NCI-H2029 (cell line): Measurements from ENCODE around the gene CALR3.
"Not testable (repeated sequence)": the region's sequence is repeated elsewhere in the genome, so short reads cannot be mapped to it uniquely, and the experiment has no call there.

Experiments
- DNase-seq: peaks from one replicate; lab custom pipeline; 2025; lab: John Stamatoyannopoulos, UW

CALR3 gene, protein sequence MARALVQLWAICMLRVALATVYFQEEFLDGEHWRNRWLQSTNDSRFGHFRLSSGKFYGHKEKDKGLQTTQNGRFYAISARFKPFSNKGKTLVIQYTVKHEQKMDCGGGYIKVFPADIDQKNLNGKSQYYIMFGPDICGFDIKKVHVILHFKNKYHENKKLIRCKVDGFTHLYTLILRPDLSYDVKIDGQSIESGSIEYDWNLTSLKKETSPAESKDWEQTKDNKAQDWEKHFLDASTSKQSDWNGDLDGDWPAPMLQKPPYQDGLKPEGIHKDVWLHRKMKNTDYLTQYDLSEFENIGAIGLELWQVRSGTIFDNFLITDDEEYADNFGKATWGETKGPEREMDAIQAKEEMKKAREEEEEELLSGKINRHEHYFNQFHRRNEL

DNA sequence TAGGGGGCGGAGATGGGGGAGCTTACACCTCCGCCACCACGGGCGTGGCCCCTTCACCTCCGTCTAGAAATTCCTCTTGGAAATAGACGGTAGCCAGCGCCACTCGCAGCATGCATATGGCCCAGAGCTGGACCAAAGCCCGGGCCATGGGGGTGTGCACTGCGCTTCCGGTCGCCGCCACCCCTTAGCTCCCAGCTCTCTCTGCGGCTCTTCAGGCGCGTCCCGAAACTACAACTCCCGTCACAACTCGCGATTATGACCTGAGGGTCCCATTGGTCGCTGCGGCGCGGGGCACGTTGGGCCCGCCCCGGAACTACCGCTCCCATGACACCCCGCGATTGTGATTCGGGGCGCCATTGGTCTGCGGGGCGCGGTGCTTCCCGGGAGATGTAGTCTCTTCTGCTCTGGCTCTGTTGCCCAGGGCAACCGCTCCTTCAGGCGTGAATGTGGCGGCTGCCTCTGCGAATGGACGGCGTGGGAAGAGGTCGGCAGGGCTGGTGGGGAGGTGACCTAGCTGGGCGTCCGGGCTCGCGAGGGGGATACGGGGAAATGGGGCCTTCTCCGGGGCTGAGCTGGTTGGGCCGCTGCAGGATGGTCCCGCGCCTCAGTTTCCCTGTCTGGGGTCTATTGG, at the start of gene CALR3, which contains the start of gene C19orf44:
CALR3 (minus strand) TSS at position 186 of the 631 bp plus-strand sequence; CDS start at position 148, 38 bp downstream.
C19orf44 (plus strand) TSS at position 413 of the 631 bp plus-strand sequence. CDS start 4,399 bp downstream, outside the sequence.
- peak; percentile 99 for DNase-seq

DNA sequence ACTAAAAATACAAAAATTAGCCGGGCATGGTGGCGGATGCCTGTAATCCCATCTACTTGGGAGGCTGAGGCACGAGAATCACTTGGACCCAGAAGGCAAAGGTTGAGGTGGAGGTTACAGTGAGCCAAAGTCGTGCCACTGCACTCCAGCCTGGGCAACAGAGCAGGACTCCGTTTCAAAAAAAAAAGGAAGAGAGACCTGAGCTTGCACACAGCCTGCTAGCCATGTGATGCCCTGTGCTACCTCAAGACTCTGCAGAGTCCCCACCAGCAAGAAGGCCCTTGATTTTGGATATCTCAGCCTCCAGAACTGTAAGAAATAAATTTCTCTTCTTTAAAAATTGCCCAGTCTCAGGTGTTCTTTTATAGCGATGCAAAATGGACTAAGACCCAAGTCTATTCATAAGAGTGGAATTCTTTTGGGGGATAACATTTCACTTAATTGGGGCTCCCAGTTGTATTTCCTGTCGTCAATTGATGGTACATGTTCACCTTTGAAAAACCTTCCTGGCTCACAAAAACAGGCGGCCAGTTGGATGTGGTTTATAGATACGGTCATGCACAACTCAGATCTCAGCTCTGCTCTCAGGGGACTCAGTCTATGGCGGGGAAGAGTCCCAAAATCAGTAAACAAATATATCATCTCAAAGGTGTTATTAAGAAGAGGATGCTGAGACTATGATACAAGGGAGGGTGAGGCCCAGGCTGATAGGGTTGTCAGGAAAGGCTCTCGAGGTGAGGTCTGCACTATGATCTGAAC, 48.7 kb upstream of the CALR3 start:
- DNase-seq = no peak

DNA sequence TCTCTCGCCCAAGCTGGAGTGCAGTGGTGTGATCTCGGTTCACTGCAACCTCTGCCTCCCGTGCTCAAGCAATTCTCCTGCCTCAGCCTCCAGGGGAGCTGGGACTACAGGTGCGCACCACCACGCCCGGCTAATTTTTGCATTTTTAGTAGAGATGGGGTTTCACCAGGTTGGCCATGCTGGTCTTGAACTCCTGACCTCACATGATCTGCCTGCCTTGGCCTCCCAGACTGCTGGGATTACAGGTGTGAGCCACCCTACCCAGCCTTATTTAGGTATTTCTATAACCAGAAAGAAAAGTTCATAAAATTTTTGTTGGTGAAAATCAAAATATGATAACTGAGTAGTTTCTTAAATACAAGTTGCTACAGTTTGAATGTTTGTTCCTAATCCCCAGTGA, 47.8 kb upstream of the CALR3 start:
- DNase-seq = not testable (repeated sequence)

DNA sequence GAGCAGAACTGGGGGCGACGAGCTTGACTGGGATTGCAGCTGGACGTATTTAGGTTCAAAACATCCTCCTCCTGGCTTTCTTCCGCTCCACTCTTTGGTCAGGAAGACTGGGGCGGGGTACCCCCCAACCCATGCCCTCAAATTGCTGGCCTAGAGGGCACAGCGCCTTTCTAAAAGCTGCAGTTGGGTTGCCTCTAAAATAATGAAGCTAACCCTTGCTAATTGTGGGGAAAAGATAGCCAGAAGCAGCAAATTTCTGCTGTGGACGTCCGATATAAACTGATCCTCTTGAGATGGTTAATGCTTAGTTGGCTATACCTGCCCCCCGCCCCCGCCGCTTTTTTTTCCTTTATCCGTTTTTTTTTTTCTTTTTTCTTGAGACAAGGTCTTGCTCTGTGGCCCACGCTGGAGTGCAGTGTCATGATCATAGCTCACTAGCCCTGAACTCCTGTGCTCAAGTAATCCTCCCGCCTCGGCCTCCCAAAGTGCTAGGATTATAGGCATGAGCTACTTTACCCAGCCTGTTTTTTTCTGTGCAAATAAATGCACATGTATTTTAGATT, 47.0 kb upstream of the CALR3 start:
- no peak for DNase-seq

DNA sequence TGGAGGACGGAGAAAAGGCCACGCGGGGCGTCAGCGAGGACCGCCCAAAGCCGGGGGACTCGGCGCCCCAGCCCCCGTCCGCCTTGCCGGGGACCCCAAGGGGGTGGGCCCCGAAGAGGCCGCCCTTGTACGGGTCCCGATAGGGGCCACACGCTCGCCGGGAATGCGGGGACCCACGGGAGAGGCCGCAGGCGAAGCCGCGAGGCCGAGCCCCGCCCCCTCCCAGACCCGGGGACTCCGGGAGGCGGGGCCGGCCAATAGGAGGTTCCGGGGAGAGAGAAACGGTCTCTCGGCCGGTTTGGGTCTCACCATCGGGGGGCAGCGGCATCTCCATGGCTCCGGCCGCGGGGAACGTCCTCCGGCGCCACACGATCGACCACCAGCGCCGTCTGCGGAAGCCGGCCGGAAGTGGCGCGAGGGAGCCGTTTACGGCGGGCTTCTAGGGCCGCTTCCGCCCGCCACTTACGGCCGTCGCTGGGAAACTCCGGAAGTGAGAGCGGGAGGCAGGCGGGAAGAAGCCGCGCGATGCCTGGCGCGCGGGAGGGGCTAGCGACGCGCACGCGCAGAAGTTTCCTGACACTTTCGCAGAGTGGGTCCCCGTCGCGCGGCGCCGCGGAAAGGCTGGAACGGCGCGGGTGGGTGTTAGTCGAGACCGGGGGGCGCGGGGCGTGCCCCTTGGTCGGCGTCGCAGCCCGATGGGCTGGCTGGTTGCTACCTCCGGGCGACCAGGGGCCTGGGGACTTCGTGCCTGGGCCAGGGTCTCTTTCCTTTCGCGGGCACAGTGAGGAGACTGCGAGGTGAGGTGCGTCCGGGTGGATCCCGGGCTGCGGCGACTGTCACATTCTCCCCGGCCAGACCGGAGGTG, 46.3 kb upstream of the CALR3 start, which contains the start of gene CHERP:
CHERP (minus strand) TSS at position 393 of the 865 bp plus-strand sequence; CDS start at position 334, 59 bp downstream.
- DNase-seq = peak; percentile 95

DNA sequence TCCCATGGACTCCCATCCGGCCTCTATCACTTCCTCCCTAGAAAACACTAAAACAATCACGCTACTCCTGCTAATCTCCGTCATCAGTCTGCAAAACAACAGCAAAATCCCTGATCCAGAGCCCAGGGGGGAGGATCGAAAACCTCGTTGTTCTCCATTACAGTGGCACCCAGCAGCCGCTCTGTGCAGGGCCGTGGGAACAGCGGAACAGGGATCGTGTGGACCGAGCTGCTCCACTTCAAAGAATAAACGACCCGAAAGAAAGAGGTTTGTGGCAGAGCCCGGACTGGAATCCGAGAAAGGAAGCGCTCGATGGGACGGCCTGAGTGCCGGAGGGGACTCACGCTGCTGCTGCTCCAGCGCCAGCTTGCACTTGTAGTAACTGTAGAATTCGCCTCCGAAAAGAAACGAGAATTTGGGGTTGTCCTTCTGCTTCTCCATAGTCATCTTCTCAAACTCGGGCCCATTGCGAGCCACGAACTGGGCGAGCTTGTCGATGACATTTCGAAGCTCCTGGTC, 45.6 kb upstream of the CALR3 start:
- no peak for DNase-seq

DNA sequence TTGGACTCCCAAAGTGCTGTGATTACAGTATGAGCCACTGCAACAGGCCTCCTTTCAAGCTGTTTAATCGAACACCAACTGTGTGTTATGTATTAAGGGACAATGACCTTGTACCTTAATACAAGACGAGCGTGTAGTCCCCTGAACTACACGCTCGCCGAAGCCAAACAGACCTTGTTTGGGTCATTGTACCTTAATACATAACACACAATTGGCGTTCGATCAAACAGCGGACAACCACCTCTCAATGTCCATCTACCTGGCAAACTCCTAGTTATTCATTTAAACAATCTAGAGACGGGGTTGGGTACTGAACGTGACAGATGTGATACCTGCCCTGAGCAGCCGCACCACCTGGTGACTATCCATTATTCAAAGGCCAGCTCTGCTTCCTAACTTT, 45.0 kb upstream of the CALR3 start:
- no peak for DNase-seq

DNA sequence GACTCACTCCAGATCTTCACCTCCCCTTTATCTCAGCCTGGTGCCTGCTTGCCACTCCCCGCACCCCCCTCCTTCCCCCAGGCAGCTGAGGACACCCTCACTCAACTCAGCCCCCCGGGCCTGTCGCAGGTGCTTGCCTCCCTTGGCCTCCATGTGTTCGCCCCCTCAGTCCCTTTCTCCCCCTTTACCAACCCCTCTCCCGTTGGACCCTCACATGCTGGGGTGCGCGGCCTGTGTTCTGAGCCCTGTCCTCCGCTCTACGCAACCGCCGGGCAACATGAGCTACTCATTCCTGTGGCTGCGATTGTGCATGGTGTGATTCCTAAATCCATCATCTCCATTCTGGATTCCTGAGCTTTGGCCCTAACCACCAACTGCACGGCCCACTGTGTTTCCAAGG, 41.1 kb upstream of the CALR3 start:
- no peak for DNase-seq

DNA sequence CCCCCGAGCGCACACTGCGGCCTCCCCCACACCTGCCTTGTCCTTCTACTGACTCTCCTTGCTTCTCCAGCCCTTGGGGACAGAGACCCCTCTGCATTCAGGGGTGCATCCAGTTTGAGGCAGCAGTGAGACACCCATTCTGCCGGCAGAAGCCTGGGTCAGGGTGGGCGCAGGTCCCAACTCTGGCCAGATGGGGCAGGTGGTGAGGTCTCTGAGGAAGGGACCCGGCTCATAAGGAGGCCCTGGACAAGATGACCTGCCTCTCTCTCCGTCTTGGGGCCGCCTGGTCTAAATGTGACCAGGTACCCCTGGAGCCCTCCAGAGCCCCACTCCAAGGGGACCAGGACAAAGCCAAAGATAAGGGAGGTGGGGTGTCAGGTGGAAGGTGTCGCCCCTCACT, 40.2 kb upstream of the CALR3 start:
- DNase-seq = no peak

DNA sequence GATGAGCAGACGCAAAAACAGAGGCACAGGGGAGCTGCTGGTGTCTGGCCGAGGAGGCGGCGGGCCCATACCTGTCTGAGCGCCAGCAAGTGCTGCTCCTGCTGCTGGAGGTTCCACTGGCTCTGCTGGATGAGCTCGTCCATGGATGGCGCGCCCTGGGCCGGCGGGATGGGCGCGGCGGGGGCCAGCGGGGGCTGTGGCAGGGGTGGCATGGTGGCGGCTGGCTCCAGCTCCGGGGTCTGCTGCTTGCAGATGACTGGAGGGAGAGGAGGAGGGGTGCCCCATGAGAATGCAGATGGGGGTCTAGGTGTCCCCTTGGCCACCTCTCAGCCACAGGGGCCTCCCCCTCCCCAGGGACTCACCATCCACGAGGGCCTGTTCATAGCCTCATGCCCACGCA, 39.4 kb upstream of the CALR3 start:
- no peak for DNase-seq

DNA sequence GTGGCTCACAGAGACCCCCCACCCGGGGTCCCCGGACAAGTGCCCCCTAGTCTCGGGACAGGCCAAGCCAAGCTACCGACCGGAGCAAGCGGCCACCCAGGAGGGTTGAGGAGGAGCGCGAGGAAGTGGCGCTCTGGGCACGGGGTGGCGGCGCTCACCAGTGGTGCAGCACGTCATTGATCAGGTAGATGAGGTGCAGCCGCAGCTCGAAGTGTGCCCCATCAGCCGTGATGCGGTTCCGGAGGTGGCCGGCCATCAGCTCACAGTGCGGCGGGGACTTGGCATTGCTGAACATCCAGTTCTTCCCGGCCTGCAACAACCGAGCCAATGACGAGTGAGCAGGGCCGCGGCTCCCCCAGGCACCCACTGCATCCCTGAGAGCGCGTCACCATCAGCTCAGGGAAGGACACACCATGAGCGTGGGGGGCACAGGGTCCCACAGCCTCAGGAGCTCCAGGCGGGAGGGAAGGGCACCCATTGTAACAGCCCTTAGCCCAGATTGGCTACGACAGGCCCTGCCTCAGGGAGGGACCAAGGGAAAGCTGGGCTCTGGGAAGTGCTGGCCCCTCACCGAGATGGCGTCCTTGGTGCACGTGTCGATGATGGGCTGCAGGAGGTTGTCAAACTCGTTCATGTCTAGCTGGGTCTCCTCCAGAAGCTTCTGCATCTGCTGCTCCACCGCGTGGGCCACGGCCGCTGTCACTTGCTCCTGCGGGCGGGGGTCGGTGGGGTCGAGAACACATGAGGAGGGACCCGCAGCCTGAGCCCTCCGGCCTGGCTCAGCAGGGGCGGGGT, 36.7 kb upstream of the CALR3 start:
- DNase-seq = no peak

DNA sequence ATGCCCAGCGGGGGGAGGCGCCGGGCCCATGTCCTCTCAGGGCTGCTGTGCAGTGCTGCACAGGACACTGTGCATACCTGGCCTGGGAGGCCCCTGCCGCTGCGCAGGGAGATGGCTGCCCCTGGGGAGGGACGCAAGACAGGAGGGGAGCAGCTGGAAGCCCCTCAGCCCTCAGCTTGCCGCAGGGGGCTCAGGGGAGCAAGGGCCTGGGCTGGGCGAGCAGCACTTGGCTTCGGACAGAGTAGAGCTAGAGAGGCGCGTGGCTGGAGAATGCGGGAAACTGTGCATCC, 35.4 kb upstream of the CALR3 start:
- no peak for DNase-seq

DNA sequence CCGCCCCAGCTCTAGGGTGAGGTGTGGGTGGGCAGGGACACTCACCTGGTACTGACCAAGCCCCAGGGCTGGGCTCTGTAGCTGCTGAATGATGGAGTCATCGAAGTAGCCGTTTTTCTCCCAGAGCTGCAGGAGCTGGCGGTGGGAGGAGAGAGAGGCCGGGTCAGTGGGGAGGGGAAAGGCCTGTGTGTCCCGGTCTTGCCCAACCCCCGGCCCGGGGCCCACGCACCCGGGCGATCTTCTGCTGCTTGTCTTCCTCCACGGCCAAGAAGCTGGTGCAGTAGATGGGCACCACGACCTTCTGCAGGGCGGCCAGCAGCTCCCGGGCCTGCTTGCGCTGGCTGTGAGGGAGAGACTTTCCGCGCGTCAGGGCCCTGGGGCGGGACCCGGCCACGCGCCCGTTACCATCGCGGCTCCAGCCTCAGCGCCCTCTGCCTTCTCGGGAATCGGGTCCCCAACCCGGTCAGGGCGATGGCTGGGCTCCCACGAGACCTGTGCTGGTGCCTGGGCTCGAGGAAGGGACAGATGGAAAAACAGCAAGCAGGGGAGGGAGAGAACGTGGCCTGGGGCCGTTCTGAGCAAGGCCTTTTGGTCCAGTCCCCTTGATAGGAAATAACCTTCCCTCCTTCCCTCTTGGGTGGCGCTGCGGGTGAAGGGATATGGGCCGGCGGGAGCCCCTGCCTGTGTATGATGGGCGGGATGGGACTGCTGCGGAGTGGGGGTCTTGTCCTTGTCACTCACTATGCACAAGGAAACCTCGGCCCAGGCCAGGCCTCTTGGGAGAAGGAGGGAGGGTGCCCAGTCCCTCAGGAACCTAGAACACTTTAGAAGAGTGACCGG, 34.8 kb upstream of the CALR3 start:
- DNase-seq = no peak

DNA sequence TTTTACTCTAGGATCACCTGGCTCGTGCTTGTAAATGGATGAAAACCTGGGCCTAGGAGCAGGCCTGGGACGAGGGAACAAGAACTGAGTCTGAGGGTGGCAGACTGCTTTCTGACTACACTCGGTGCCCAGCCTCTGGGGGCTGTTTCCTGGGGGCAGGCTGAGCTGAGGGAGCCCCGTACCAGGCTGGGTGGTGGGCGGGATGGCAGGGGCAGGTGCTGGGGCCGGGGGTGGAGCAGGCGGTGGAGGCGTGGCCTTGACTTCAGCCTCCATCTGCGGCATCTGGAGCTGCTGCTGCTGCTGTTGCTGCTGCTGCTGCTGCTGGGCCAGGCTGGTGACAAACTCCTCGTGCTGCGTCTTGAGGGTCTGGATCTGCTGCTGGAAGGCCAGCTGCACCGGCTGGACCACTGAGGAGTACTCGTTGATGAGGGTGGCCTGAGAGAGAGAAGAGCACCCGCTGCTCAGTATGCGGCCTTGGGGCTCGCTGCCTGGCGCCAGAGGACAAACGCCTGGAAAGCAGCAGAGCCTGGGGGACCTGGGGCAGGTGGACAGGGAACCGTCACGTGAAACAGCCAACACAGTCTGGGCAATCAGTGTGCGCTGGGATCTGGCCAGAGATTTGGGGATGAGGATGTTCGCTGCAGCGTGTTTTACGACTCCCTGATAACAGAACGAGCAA, 33.6 kb upstream of the CALR3 start:
- no peak for DNase-seq

DNA sequence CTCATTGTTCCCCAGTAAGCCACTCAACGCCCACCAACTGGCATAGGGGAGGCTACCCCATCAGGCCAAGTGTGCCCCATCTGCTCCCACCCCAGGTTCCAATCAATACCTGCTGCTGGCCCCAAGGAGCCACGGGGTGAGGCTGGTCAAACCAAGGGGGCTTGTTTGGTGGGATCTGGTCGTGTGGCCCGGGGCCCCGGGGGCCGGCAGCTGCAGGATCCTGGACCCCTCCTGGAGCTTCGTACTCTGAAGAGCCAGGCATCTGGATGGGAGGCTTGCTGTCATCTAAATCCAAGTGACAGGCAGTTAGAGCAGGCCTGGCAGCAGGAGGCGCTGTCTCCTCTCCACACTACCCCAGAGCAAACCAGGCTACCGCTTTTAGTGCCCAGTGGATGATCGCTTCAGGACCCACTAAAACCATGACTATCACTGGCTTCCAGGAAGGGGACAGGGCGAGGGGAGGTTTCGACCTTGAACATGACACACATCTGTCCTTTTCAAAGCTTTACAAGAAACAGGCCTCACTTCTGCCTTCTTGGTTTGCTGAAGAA, 32.1 kb upstream of the CALR3 start:
- DNase-seq = no peak

DNA sequence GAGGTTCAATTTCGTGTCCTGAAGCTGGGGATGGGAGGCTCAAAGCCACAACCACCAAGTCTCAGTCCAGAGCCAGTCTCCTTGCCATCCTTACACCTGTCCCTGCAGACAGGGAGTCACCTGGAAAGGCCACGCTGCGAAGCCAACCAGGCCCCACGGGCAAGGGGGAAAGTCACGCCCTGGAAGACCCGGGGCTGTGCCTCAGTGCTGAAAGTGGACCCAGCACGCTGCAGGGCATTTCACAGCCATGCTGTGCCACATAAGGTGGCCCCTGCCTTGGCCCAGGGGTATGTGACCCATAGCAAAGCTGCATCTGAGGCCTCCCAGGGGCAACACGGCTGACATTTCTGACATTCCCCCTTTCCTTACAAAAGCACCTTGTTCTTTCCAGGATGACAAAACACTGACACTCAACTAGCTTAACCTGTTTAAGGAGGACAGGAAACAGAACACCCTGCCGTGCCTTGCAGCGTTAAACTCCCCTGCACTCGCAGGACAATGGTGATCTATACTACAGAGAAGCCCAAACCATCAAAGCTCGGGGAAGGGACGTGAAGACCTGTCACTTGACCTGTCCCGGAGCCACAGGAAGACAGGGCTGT, 31.5 kb upstream of the CALR3 start:
- DNase-seq = no peak

DNA sequence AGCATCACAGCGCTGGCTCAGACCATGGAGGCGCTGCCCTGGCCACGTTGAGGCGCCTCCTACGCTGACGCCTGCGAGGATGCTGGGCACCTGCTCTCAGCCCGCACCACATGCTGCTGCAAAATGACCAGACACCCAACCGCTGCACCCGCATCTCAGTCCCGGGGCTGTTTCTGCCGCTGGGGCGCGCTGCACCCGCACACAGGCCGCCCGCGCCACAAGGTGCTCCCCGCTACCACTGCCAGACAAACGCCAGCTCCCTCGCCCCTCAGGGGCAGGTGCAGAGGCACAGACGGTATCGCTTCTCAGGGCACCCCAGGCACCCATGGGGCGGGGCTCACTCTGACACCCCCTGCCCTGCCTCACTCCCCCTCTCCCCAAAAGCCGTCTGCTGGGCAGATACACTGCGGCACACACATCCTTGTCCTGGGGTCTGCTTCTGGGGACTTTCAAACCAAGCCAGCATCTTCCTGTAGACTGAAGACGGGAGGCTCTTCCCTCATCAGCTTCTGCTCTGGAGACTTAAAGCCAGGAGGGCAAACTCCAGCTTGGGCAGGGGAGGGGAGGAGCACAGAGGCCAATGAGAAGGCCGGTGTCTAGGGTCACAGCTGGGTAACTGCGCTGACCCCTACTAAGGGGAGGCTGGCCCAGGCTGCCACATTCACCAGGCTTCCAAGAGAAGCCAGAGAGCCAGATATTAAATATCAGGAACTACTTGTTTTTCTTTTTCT, 29.9 kb upstream of the CALR3 start:
- DNase-seq = no peak
